Uterus (tissue), 4 donors: ENCODE measurements around the gene CIB4. TPM values are rescaled to one million over a fixed set of nuclear protein-coding genes. Genes with fewer than 3 reads are reported as not detected.

Source experiments
- small RNA-seq: library from RNA; depleted of rRNA; stranded (forward); fragments of <200 nt; gene quantifications from one replicate; pipeline ENCODE3, GENCODE V24; 2016
- total RNA-seq, 4 donors: library from RNA; depleted of rRNA in 3 of 4; stranded (reverse); fragments of >200 nt in 3 of 4; gene quantifications; one replicate each; pipeline versions ENCODE4 v1.1.0 to v1.2.4, GENCODE V29; 2014 to 2023
- donor health status: DM: yes; HTN: yes; CAD: no.

Gene CIB4
- total RNA-seq, 4 donors from 2014 or later, result 0.61 TPM; not detected in 3

Small RNA genes lying within 50 kb of the gene (small RNA-seq; reads per million reads assigned to genes)
- gene AC015977.1, result not detected

Other genes with a start within 250 kb of the CIB4 start
- 1 to 10 TPM in 2 of 4 donors, under 1 TPM in 1, not detected in 1; 0.85 to 2.4 (median 1.9) TPM for gene DRC1, start 239.4 kb downstream of the CIB4 start, total RNA-seq
- under 1 TPM in 1 of 4 donors, not detected in 3; 0.21 TPM for gene OTOF, start 163.2 kb downstream of the CIB4 start, total RNA-seq
- gene KCNK3, start 51.4 kb upstream of the CIB4 start, total RNA-seq, result 1 to 10 TPM in 3 of 4 donors, under 1 TPM in 1; 0.29 to 7.8 (median 4.6) TPM
- gene SLC35F6, start 122.9 kb upstream of the CIB4 start, total RNA-seq, result 10 to 100 TPM in 3 of 4 donors, 1 to 10 TPM in 1; 8.2 to 44.2 (median 18.5) TPM
- 1 to 10 TPM in 1 of 4 donors, not detected in 3; 2.8 TPM for gene CENPA, start 144.7 kb upstream of the CIB4 start, total RNA-seq
- 1 to 10 TPM in 1 of 4 donors, not detected in 3; 1.8 TPM for gene DPYSL5, start 206.8 kb upstream of the CIB4 start, total RNA-seq